WTC11 (cell line): ENCODE results near the gene SRSF2.

Experiments
- CREB1 ChIP-seq: sonication (generic); formaldehyde crosslinking; IDR thresholded peaks from 2 replicates; pipeline ENCODE4 v1.8.0; 2023; ENCODE audit warnings: mild to moderate bottlenecking, missing genetic modification reagents
- CREM ChIP-seq: sonication (generic); formaldehyde crosslinking; IDR thresholded peaks from 2 replicates; pipeline ENCODE4 v1.8.1; 2022; ENCODE audit warnings: mild to moderate bottlenecking, missing genetic modification reagents, moderate library complexity
- JUN ChIP-seq: sonication (generic); formaldehyde crosslinking; IDR thresholded peaks from 2 replicates; pipeline ENCODE4 v1.8.0; 2023; ENCODE audit warnings: mild to moderate bottlenecking, missing genetic modification reagents
- RELA ChIP-seq: sonication (generic); formaldehyde crosslinking; IDR thresholded peaks from 2 replicates; pipeline ENCODE4 v1.8.1; 2022; ENCODE audit warnings: missing genetic modification reagents, mild to moderate bottlenecking, borderline replicate concordance
- TP53 ChIP-seq: sonication (generic); formaldehyde crosslinking; IDR thresholded peaks from 2 replicates; pipeline ENCODE4 v1.8.1; 2023; ENCODE audit warnings: mild to moderate bottlenecking, missing genetic modification reagents
- TF ChIP-seq, protein P1 (sequence below): sonication (generic); formaldehyde crosslinking; IDR thresholded peaks from 2 replicates; pipeline ENCODE4 v1.8.0; 2023; ENCODE audit warnings: mild to moderate bottlenecking, missing genetic modification reagents
- TF ChIP-seq, protein P2 (sequence below): sonication (generic); formaldehyde crosslinking; conservative IDR thresholded peaks from 2 replicates; pipeline ENCODE4 v1.8.1; 2023; ENCODE audit warnings: mild to moderate bottlenecking, low read depth, missing genetic modification reagents, moderate library complexity
- TF ChIP-seq, protein P3 (sequence below): fragments of 200-600 bp; IDR thresholded peaks from 2 replicates; pipeline ENCODE4 v1.8.0; 2022; ENCODE audit warnings: antibody characterized with exemption
- TF ChIP-seq, protein P4 (sequence below): sonication (generic); formaldehyde crosslinking; IDR thresholded peaks from 2 replicates; pipeline ENCODE4 v1.8.0; 2022; ENCODE audit warnings: mild to moderate bottlenecking, missing genetic modification reagents
- TF ChIP-seq, protein P5 (sequence below): sonication (generic); formaldehyde crosslinking; IDR thresholded peaks from 2 replicates; pipeline ENCODE4 v1.8.1; 2022; ENCODE audit warnings: low read depth, missing genetic modification reagents, borderline replicate concordance

DNA sequence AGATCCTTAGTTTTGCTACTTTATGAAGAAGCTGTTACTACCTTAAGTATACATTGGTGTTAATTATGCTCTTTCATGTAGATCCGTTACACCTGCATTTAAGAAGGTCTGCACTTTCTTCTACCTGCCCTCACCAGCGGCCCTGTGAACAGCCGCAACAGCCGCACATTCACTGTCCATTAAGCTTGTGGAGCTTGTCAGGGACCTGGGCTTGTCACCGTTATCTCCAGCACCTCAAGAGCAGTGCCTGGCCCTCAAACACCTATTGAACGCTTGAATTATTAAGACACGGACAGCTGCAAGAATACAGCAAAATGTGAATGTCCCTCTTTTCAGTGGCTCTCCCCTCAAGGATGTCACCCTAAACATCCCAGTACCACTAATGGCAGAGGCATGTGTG is 23.4 kb downstream of the SRSF2 start:
- TF ChIP-seq, protein P1, sequence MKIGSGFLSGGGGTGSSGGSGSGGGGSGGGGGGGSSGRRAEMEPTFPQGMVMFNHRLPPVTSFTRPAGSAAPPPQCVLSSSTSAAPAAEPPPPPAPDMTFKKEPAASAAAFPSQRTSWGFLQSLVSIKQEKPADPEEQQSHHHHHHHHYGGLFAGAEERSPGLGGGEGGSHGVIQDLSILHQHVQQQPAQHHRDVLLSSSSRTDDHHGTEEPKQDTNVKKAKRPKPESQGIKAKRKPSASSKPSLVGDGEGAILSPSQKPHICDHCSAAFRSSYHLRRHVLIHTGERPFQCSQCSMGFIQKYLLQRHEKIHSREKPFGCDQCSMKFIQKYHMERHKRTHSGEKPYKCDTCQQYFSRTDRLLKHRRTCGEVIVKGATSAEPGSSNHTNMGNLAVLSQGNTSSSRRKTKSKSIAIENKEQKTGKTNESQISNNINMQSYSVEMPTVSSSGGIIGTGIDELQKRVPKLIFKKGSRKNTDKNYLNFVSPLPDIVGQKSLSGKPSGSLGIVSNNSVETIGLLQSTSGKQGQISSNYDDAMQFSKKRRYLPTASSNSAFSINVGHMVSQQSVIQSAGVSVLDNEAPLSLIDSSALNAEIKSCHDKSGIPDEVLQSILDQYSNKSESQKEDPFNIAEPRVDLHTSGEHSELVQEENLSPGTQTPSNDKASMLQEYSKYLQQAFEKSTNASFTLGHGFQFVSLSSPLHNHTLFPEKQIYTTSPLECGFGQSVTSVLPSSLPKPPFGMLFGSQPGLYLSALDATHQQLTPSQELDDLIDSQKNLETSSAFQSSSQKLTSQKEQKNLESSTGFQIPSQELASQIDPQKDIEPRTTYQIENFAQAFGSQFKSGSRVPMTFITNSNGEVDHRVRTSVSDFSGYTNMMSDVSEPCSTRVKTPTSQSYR (CRISPR knock-in tag): no peak
- TF ChIP-seq, protein P2, sequence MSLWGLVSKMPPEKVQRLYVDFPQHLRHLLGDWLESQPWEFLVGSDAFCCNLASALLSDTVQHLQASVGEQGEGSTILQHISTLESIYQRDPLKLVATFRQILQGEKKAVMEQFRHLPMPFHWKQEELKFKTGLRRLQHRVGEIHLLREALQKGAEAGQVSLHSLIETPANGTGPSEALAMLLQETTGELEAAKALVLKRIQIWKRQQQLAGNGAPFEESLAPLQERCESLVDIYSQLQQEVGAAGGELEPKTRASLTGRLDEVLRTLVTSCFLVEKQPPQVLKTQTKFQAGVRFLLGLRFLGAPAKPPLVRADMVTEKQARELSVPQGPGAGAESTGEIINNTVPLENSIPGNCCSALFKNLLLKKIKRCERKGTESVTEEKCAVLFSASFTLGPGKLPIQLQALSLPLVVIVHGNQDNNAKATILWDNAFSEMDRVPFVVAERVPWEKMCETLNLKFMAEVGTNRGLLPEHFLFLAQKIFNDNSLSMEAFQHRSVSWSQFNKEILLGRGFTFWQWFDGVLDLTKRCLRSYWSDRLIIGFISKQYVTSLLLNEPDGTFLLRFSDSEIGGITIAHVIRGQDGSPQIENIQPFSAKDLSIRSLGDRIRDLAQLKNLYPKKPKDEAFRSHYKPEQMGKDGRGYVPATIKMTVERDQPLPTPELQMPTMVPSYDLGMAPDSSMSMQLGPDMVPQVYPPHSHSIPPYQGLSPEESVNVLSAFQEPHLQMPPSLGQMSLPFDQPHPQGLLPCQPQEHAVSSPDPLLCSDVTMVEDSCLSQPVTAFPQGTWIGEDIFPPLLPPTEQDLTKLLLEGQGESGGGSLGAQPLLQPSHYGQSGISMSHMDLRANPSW (CRISPR knock-in tag): no peak
- TF ChIP-seq, protein P3, sequence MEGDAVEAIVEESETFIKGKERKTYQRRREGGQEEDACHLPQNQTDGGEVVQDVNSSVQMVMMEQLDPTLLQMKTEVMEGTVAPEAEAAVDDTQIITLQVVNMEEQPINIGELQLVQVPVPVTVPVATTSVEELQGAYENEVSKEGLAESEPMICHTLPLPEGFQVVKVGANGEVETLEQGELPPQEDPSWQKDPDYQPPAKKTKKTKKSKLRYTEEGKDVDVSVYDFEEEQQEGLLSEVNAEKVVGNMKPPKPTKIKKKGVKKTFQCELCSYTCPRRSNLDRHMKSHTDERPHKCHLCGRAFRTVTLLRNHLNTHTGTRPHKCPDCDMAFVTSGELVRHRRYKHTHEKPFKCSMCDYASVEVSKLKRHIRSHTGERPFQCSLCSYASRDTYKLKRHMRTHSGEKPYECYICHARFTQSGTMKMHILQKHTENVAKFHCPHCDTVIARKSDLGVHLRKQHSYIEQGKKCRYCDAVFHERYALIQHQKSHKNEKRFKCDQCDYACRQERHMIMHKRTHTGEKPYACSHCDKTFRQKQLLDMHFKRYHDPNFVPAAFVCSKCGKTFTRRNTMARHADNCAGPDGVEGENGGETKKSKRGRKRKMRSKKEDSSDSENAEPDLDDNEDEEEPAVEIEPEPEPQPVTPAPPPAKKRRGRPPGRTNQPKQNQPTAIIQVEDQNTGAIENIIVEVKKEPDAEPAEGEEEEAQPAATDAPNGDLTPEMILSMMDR: no peak
- TF ChIP-seq JUN (CRISPR knock-in tag): no peak
- TF ChIP-seq TP53 (CRISPR knock-in tag): no peak
- TF ChIP-seq, protein P4, sequence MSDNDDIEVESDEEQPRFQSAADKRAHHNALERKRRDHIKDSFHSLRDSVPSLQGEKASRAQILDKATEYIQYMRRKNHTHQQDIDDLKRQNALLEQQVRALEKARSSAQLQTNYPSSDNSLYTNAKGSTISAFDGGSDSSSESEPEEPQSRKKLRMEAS (CRISPR knock-in tag): no peak
- TF ChIP-seq RELA (CRISPR knock-in tag): no peak
- TF ChIP-seq CREB1 (CRISPR knock-in tag): no peak
- no peak for TF ChIP-seq CREM
- TF ChIP-seq, protein P5, sequence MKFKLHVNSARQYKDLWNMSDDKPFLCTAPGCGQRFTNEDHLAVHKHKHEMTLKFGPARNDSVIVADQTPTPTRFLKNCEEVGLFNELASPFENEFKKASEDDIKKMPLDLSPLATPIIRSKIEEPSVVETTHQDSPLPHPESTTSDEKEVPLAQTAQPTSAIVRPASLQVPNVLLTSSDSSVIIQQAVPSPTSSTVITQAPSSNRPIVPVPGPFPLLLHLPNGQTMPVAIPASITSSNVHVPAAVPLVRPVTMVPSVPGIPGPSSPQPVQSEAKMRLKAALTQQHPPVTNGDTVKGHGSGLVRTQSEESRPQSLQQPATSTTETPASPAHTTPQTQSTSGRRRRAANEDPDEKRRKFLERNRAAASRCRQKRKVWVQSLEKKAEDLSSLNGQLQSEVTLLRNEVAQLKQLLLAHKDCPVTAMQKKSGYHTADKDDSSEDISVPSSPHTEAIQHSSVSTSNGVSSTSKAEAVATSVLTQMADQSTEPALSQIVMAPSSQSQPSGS: no peak
